Activated B cell treated with CpG ODN at 0.5 μM for 24 hours (primary cell): ENCODE results near the gene MED9. TPM values are rescaled to one million over a fixed set of nuclear protein-coding genes. Genes with fewer than 3 reads are reported as not detected.
"Not testable (repeated sequence)": the region's sequence is repeated elsewhere in the genome, so short reads cannot be mapped to it uniquely, and the experiment has no call there.

Source experiments
- ATAC-seq: fragments of 200-7000 bp; cut with Tn5 transposase; one replicate; pipeline ENCODE4 v1.10.0; 2021; ENCODE audit warnings: low read depth, mild to moderate bottlenecking, moderate library complexity
- CTCF ChIA-PET: fragments of 350-600 bp; sonication (Branson Sonifier 250); formaldehyde crosslinking; loops from one replicate; lab custom pipeline; 2021; ENCODE audit warnings: antibody characterized with exemption; lab: Charles Lee
- POLR2A ChIA-PET: fragments of 350-600 bp; sonication (Branson Sonifier 250); formaldehyde crosslinking; loops from one replicate; lab custom pipeline; 2021; ENCODE audit warnings: antibody characterized with exemption; lab: Charles Lee
- DNase-seq: peaks from one replicate; pipeline ENCODE4 v3.0.0; 2022
- H3K27ac Mint-ChIP-seq: one replicate; pipeline ENCODE4 v1.8.0; 2020; ENCODE audit warnings: mixed read lengths
- H3K27me3 Mint-ChIP-seq: one replicate; pipeline ENCODE4 v1.8.0; 2021; ENCODE audit warnings: mixed read lengths
- H3K36me3 Mint-ChIP-seq: one replicate; pipeline ENCODE4 v1.8.0; 2021; ENCODE audit warnings: low read depth, mixed read lengths
- H3K4me1 Mint-ChIP-seq: one replicate; pipeline ENCODE4 v1.8.0; 2021; ENCODE audit warnings: mixed read lengths
- H3K4me3 Mint-ChIP-seq: one replicate; pipeline ENCODE4 v1.8.0; 2020; ENCODE audit warnings: mild to moderate bottlenecking, mixed read lengths
- H3K9me3 Mint-ChIP-seq: one replicate; pipeline ENCODE4 v1.8.0; 2020; ENCODE audit warnings: mixed read lengths
- intact Hi-C: fragments of 100-400 bp; cut with micrococcal nuclease; formaldehyde crosslinking; loops from one replicate; pipeline ENCODE4 v1.15.1; 2024
- total RNA-seq: library from RNA; stranded (reverse); gene quantifications from 2 replicates; pipeline ENCODE4 v1.2.3, GENCODE V29; 2022
- TF ChIP-seq, protein P1 (sequence below): fragments of 200-600 bp; IDR thresholded peaks from one replicate; pipeline ENCODE4 v1.8.0; 2022; ENCODE audit warnings: antibody characterized with exemption, mild to moderate bottlenecking

MED9 gene
- total RNA-seq, 1 donor from 2014 or later = 20.1 TPM

- H3K27me3 Mint-ChIP-seq = peaks cover 19% of the 10 kb centered on the region
- intact Hi-C loops = no loop called here
- H3K4me3 Mint-ChIP-seq = no peak overlapping the region
- POLR2A ChIA-PET = no interaction called here
- no peak overlapping the region for H3K27ac Mint-ChIP-seq
- CTCF ChIA-PET = no interaction called here
- no peak for ATAC-seq
- H3K4me1 Mint-ChIP-seq = no peaks in the 10 kb centered on the region
- peaks cover 6% of the 10 kb centered on the region for H3K9me3 Mint-ChIP-seq
- H3K36me3 Mint-ChIP-seq = no peaks in the 10 kb centered on the region
- TF ChIP-seq, protein P1, sequence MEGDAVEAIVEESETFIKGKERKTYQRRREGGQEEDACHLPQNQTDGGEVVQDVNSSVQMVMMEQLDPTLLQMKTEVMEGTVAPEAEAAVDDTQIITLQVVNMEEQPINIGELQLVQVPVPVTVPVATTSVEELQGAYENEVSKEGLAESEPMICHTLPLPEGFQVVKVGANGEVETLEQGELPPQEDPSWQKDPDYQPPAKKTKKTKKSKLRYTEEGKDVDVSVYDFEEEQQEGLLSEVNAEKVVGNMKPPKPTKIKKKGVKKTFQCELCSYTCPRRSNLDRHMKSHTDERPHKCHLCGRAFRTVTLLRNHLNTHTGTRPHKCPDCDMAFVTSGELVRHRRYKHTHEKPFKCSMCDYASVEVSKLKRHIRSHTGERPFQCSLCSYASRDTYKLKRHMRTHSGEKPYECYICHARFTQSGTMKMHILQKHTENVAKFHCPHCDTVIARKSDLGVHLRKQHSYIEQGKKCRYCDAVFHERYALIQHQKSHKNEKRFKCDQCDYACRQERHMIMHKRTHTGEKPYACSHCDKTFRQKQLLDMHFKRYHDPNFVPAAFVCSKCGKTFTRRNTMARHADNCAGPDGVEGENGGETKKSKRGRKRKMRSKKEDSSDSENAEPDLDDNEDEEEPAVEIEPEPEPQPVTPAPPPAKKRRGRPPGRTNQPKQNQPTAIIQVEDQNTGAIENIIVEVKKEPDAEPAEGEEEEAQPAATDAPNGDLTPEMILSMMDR = no peak
- no peak for DNase-seq
Measured at GRCh38 chr17:17463821-17464220, 13.0 kb upstream of the MED9 start.

DNA sequence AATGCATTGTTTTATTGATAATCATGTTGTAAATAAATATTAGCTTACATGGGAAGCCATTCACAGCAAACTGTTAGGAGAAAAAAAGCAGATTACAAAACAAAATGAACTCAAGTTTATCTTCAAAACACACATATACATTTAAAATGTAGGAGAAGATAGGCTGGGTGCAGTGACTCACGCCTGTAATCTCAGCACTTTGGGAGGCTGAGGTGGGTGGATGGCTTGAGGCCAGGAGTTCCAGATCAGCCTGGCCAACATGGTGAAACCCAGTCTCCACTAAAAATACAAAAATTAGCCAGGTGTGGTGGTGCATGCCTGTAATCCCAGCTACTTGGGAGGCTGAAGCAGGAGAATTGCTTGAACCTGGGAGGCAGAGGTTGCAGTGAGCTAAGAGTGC lies 10.9 kb upstream of the MED9 start:
- intact Hi-C loops, H3K36me3 Mint-ChIP-seq, H3K9me3 Mint-ChIP-seq: not testable (repeated sequence)

DNA sequence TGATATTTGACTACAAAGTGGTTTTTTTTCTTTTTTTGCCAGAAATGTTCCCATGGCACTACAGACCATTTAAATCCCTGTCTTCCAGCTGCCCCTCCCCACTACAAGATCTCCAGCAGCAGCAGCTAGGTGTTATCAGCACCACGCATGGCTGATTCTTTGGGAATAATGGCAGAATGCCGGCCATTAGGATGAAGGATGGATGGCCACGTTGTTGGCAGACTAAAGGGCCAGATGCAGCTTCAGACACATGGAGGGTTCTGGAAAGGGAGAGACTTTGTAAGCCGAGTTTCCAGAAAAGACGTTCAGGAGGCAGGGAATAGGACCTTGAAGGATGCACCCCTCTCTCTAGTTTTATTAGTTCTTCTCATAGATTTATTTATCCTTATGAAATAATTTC lies 10.3 kb upstream of the MED9 start:
- Mint-ChIP-seq H3K4me3 (no peak overlapping the region), H3K27ac (no peak overlapping the region), H3K36me3 (no peaks in the 10 kb centered on the region), H3K4me1 (no peaks in the 10 kb centered on the region), H3K9me3 (peaks cover 2% of the 10 kb centered on the region), H3K27me3 (peaks cover 24% of the 10 kb centered on the region)
- ChIA-PET POLR2A (no interaction called here), CTCF (no interaction called here)
- TF ChIP-seq, protein P1 = no peak
- DNase-seq (no peak), ATAC-seq (no peak)
- intact Hi-C loops = no loop called here

More for the DNA sequence above, 10.9 kb upstream of the MED9 start:
- CTCF ChIA-PET, DNase-seq, ATAC-seq, H3K27ac Mint-ChIP-seq, POLR2A ChIA-PET, H3K4me3 Mint-ChIP-seq, H3K4me1 Mint-ChIP-seq: not testable (repeated sequence)
- H3K27me3 Mint-ChIP-seq = peaks cover 19% of the 10 kb centered on the region

- TF ChIP-seq, protein P1 = no peak
- no peaks in the 10 kb centered on the region for H3K36me3 Mint-ChIP-seq
- ATAC-seq = no peak
- H3K4me1 Mint-ChIP-seq = no peaks in the 10 kb centered on the region
- H3K4me3 Mint-ChIP-seq = no peak overlapping the region
- H3K27me3 Mint-ChIP-seq = peaks cover 24% of the 10 kb centered on the region
- no peak for DNase-seq
- ChIA-PET POLR2A (interaction anchor here (0.6 kb wide), 1 partner anchor 12 kb away, joined by 3 read pairs; no protein-coding TSS in a partner anchor), CTCF (no interaction called here)
- H3K27ac Mint-ChIP-seq = no peak overlapping the region
- peaks cover 2% of the 10 kb centered on the region for H3K9me3 Mint-ChIP-seq
- intact Hi-C loops = no loop called here
Measured at GRCh38 chr17:17467016-17467415, 9.8 kb upstream of the MED9 start.

GRCh38 chr17:17467720-17468119 lies 9.1 kb upstream of the MED9 start:
- no peak for ATAC-seq
- peaks cover 24% of the 10 kb centered on the region for H3K27me3 Mint-ChIP-seq
- H3K9me3 Mint-ChIP-seq = peaks cover 2% of the 10 kb centered on the region
- intact Hi-C loops = no loop called here
- CTCF ChIA-PET = no interaction called here
- POLR2A ChIA-PET = no interaction called here
- H3K27ac Mint-ChIP-seq = no peak overlapping the region
- H3K4me1 Mint-ChIP-seq = no peaks in the 10 kb centered on the region
- no peak overlapping the region for H3K4me3 Mint-ChIP-seq
- H3K36me3 Mint-ChIP-seq = no peaks in the 10 kb centered on the region
- TF ChIP-seq, protein P1 = no peak
- no peak for DNase-seq
